ENCODE measurements around the gene PEAK1. TPM values are rescaled to one million over a fixed set of nuclear protein-coding genes. Genes with fewer than 3 reads are reported as not detected.

The PEAK1 gene
- total RNA-seq, 2 donors from 2014 or later: 25.4 to 38.4 TPM

- Mint-ChIP-seq H3K4me1 (peaks cover 34% of the 10 kb centered on the region), H3K9me3 (no peaks in the 10 kb centered on the region), H3K36me3 (ENCODE audit: low read depth) (no peaks in the 10 kb centered on the region), H3K4me3 (no peak overlapping the region), H3K27me3 (ENCODE audit: insufficient read depth) (no peaks in the 10 kb centered on the region), H3K27ac (no peak overlapping the region)
- no peak overlapping the region for H3K27ac ChIP-seq (ENCODE audit: low read depth, low read length)
- H3K4me1 ChIP-seq (ENCODE audit: control insufficient read depth, insufficient read depth, low read length): peaks cover 9% of the 10 kb centered on the region
- H3K4me3 ChIP-seq (ENCODE audit: low read length): no peak overlapping the region
- H3K9ac ChIP-seq (ENCODE audit: extremely low read depth, low read length, poor library complexity, severe bottlenecking): no peak overlapping the region
- TF ChIP-seq, protein P1, sequence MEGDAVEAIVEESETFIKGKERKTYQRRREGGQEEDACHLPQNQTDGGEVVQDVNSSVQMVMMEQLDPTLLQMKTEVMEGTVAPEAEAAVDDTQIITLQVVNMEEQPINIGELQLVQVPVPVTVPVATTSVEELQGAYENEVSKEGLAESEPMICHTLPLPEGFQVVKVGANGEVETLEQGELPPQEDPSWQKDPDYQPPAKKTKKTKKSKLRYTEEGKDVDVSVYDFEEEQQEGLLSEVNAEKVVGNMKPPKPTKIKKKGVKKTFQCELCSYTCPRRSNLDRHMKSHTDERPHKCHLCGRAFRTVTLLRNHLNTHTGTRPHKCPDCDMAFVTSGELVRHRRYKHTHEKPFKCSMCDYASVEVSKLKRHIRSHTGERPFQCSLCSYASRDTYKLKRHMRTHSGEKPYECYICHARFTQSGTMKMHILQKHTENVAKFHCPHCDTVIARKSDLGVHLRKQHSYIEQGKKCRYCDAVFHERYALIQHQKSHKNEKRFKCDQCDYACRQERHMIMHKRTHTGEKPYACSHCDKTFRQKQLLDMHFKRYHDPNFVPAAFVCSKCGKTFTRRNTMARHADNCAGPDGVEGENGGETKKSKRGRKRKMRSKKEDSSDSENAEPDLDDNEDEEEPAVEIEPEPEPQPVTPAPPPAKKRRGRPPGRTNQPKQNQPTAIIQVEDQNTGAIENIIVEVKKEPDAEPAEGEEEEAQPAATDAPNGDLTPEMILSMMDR (conservative IDR thresholded peaks at IDR 0.05): no peak
- H3K9me3 ChIP-seq (ENCODE audit: control insufficient read depth, low read length): no peaks in the 10 kb centered on the region
- H3K27me3 ChIP-seq (ENCODE audit: control insufficient read depth, insufficient read depth, low read length, poor library complexity, severe bottlenecking): no peaks in the 10 kb centered on the region
- WGBS, 2 experiments (ENCODE audit: insufficient coverage in 1 of 2, insufficient read length in 1 of 2): 94 to 97% methylated on average over 2 to 5 of the region's 5 CpGs
- H3K36me3 ChIP-seq (ENCODE audit: control insufficient read depth, insufficient read depth, low read length): no peaks in the 10 kb centered on the region
- DNase-seq: no peak
Measured at GRCh38 chr15:77181305-77182074, 238.4 kb downstream of the PEAK1 start.

GRCh38 chr15:77180757-77181156, 239.1 kb downstream of the PEAK1 start:
- Mint-ChIP-seq H3K4me3 (no peak overlapping the region), H3K4me1 (peaks cover 31% of the 10 kb centered on the region), H3K9me3 (no peaks in the 10 kb centered on the region), H3K27me3 (ENCODE audit: insufficient read depth) (no peaks in the 10 kb centered on the region), H3K27ac (no peak overlapping the region), H3K36me3 (ENCODE audit: low read depth) (no peaks in the 10 kb centered on the region)
- H3K27ac ChIP-seq (ENCODE audit: low read depth, low read length): no peak overlapping the region
- no peaks in the 10 kb centered on the region for H3K27me3 ChIP-seq (ENCODE audit: control insufficient read depth, insufficient read depth, low read length, poor library complexity, severe bottlenecking)
- peaks cover 7% of the 10 kb centered on the region for H3K4me1 ChIP-seq (ENCODE audit: control insufficient read depth, insufficient read depth, low read length)
- no peak for DNase-seq
- TF ChIP-seq, protein P1 (conservative IDR thresholded peaks at IDR 0.05): no peak
- WGBS, 2 experiments (ENCODE audit: insufficient coverage in 1 of 2, insufficient read length in 1 of 2): 93 to 96% methylated on average over 4 to 5 of the region's 5 CpGs
- H3K36me3 ChIP-seq (ENCODE audit: control insufficient read depth, insufficient read depth, low read length): no peaks in the 10 kb centered on the region
- no peak overlapping the region for H3K9ac ChIP-seq (ENCODE audit: extremely low read depth, low read length, poor library complexity, severe bottlenecking)
- no peaks in the 10 kb centered on the region for H3K9me3 ChIP-seq (ENCODE audit: control insufficient read depth, low read length)
- no peak overlapping the region for H3K4me3 ChIP-seq (ENCODE audit: low read length)

DNA sequence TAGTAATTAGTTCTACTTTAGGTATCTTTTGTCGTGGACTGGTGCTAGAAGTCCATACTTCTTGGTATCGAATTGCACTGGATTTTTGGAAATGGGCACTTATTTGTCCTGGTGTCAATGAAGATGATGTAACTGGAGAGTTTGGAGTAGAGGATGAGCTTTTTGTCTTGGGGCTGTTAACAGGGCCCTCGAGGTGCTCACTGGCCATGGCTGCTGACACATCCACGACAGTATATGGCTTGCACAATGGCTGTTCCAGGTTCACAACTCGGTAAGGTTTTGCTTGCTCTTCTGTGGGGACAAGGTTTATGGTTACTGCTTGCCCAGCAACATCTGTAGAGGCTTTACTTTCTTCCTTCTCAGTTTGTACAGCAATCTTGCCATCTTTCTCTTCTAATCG, 239.6 kb downstream of the PEAK1 start:
- H3K9ac ChIP-seq (ENCODE audit: extremely low read depth, low read length, poor library complexity, severe bottlenecking): no peak overlapping the region
- 91% methylated on average over 4 to 6 of the region's 6 CpGs for WGBS, 2 experiments (ENCODE audit: insufficient coverage in 1 of 2, insufficient read length in 1 of 2)
- no peaks in the 10 kb centered on the region for H3K36me3 ChIP-seq (ENCODE audit: control insufficient read depth, insufficient read depth, low read length)
- H3K4me3 ChIP-seq (ENCODE audit: low read length): no peak overlapping the region
- Mint-ChIP-seq H3K9me3 (no peaks in the 10 kb centered on the region), H3K27me3 (ENCODE audit: insufficient read depth) (no peaks in the 10 kb centered on the region), H3K4me1 (peaks cover 26% of the 10 kb centered on the region), H3K36me3 (ENCODE audit: low read depth) (no peaks in the 10 kb centered on the region), H3K27ac (no peak overlapping the region), H3K4me3 (no peak overlapping the region)
- TF ChIP-seq, protein P1 (conservative IDR thresholded peaks at IDR 0.05): no peak
- no peaks in the 10 kb centered on the region for H3K9me3 ChIP-seq (ENCODE audit: control insufficient read depth, low read length)
- no peak overlapping the region for H3K27ac ChIP-seq (ENCODE audit: low read depth, low read length)
- DNase-seq: no peak
- no peaks in the 10 kb centered on the region for H3K27me3 ChIP-seq (ENCODE audit: control insufficient read depth, insufficient read depth, low read length, poor library complexity, severe bottlenecking)
- peaks cover 7% of the 10 kb centered on the region for H3K4me1 ChIP-seq (ENCODE audit: control insufficient read depth, insufficient read depth, low read length)

All from endodermal cell (in vitro differentiated cells).